ENCODE measurements around the gene DENND4A.

DNA sequence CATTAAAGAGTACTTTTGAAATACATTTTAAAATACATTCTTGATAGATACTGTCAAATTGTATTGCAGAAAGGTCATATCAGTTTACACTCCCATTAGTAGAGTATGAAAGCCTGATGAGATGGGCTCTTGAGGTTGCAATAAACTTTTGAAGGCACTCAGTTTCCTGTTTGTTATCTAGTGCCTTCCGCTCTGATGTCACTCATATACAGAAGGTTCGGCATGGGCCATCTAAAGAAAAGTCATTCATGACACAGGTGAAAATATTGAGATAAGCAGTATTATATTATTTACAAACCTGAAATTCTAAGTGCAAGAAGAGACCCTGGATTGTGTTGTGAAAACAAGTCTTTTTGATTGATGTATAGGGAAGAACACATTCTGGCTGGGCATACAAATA is 36.5 kb upstream of the DENND4A start:
- TF ChIP-seq, protein P1, sequence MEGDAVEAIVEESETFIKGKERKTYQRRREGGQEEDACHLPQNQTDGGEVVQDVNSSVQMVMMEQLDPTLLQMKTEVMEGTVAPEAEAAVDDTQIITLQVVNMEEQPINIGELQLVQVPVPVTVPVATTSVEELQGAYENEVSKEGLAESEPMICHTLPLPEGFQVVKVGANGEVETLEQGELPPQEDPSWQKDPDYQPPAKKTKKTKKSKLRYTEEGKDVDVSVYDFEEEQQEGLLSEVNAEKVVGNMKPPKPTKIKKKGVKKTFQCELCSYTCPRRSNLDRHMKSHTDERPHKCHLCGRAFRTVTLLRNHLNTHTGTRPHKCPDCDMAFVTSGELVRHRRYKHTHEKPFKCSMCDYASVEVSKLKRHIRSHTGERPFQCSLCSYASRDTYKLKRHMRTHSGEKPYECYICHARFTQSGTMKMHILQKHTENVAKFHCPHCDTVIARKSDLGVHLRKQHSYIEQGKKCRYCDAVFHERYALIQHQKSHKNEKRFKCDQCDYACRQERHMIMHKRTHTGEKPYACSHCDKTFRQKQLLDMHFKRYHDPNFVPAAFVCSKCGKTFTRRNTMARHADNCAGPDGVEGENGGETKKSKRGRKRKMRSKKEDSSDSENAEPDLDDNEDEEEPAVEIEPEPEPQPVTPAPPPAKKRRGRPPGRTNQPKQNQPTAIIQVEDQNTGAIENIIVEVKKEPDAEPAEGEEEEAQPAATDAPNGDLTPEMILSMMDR (IDR thresholded peaks at IDR 0.05) = no peak
- no peak for TF ChIP-seq POLR2A (IDR thresholded peaks at IDR 0.05)
- no peak for TF ChIP-seq POLR2AphosphoS5 (IDR thresholded peaks at IDR 0.05)
- TF ChIP-seq EP300 (IDR thresholded peaks at IDR 0.05) = no peak

Measured in gastroesophageal sphincter (tissue), 3 donors.